IMR-90 (cell line): ENCODE results near the gene C9orf50. TPM values are rescaled to one million over a fixed set of nuclear protein-coding genes. Genes with fewer than 3 reads are reported as not detected.

Experiments
- ATAC-seq: fragments of 200-7000 bp; cut with Tn5 transposase; 2 replicates; pipeline ENCODE4 v1.9.1; 2020; ENCODE audit warnings: low read depth, mild to moderate bottlenecking, moderate library complexity
- BruUV-seq: library from RNA; stranded (reverse); fragments of 400-500 nt; replicated peaks from 2 replicates; lab custom pipeline; 2021; lab: Mats Ljungman, UMichigan
- CTCF ChIA-PET: fragments of 300-600 bp; formaldehyde crosslinking; extraction: SDS; loops from one replicate; lab custom pipeline; 2021; ENCODE audit warnings: antibody characterized with exemption; lab: Yijun Ruan, JAX
- POLR2A ChIA-PET: fragments of 300-600 bp; sonication (Branson Sonifier 250); formaldehyde crosslinking; loops from one replicate; lab custom pipeline; 2022; ENCODE audit warnings: antibody characterized with exemption; ENCODE audit not compliant: unreplicated experiment; lab: Charles Lee
- DNase-seq: peaks from one replicate; pipeline ENCODE4 v3.0.0; 2013
- H2AFZ ChIP-seq: replicated peaks from 2 replicates; pipeline ENCODE3; 2013; ENCODE audit warnings: low read length, mild to moderate bottlenecking; ENCODE audit not compliant: poor library complexity
- H2AK5ac ChIP-seq: 2 replicates; pipeline ENCODE4 v1.6.1; 2013; ENCODE audit warnings: low read depth, low read length, inconsistent platforms
- H2AK9ac ChIP-seq: replicated peaks from 2 replicates; pipeline ENCODE3; 2013; ENCODE audit warnings: mild to moderate bottlenecking, low read depth, low read length, moderate library complexity; ENCODE audit not compliant: poor library complexity
- H2BK120ac ChIP-seq: 2 replicates; pipeline ENCODE4 v1.6.1; 2013; ENCODE audit warnings: low read depth, low read length, inconsistent platforms
- H2BK15ac ChIP-seq: 3 replicates; pipeline ENCODE4 v1.6.1; 2013; ENCODE audit warnings: low read depth, low read length, inconsistent platforms
- H2BK20ac ChIP-seq: 2 replicates; pipeline ENCODE4 v1.6.1; 2013; ENCODE audit warnings: low read depth, mild to moderate bottlenecking, inconsistent platforms, low read length, moderate library complexity
- H2BK5ac ChIP-seq: 2 replicates; pipeline ENCODE4 v1.6.1; 2013; ENCODE audit warnings: mild to moderate bottlenecking, low read depth, low read length, inconsistent platforms; ENCODE audit not compliant: poor library complexity, severe bottlenecking
- H3K14ac ChIP-seq: replicated peaks from 2 replicates; pipeline ENCODE4 v1.6.1; 2013; ENCODE audit warnings: low read depth, low read length, inconsistent platforms
- H3K18ac ChIP-seq: 2 replicates; pipeline ENCODE4 v1.6.1; 2013; ENCODE audit warnings: low read depth, low read length, control low read depth
- H3K23ac ChIP-seq: 2 replicates; pipeline ENCODE4 v1.6.1; 2013; ENCODE audit warnings: low read depth, low read length, inconsistent platforms
- H3K27ac ChIP-seq: 2 replicates; pipeline ENCODE4 v1.5.1; 2013; ENCODE audit warnings: mild to moderate bottlenecking, control low read depth, low read length; ENCODE audit not compliant: insufficient read depth
- H3K27me3 ChIP-seq: 2 replicates; pipeline ENCODE4 v1.6.1; 2013; ENCODE audit warnings: low read length; ENCODE audit not compliant: control insufficient read depth, insufficient read depth
- H3K36me3 ChIP-seq: 2 replicates; pipeline ENCODE4 v1.6.1; 2013; ENCODE audit warnings: low read length, mixed read lengths; ENCODE audit not compliant: control insufficient read depth, insufficient read depth
- H3K4ac ChIP-seq: 2 replicates; pipeline ENCODE4 v1.6.1; 2013; ENCODE audit warnings: low read depth, low read length, inconsistent platforms
- H3K4me1 ChIP-seq: 2 replicates; pipeline ENCODE4 v1.6.1; 2013; ENCODE audit warnings: low read length, mixed read lengths; ENCODE audit not compliant: control insufficient read depth, insufficient read depth
- H3K4me2 ChIP-seq: 2 replicates; pipeline ENCODE4 v1.6.1; 2013; ENCODE audit warnings: low read depth, mild to moderate bottlenecking, control low read depth, low read length, moderate library complexity
- H3K4me3 ChIP-seq: 2 replicates; pipeline ENCODE4 v1.5.1; 2013; ENCODE audit warnings: low read depth, mild to moderate bottlenecking, control low read depth, low read length, moderate library complexity; ENCODE audit not compliant: insufficient read depth
- H3K56ac ChIP-seq: 2 replicates; pipeline ENCODE4 v1.6.1; 2013; ENCODE audit warnings: low read length, inconsistent platforms; ENCODE audit not compliant: insufficient read depth; ENCODE audit errors: extremely low read depth
- H3K79me1 ChIP-seq, 2 experiments: 2 replicates each; pipeline ENCODE4 v1.6.1; 2013; ENCODE audit warnings: low read length in 2 of 2, inconsistent platforms in 1 of 2, low read depth in 1 of 2
- H3K9ac ChIP-seq: 2 replicates; pipeline ENCODE4 v1.6.1; 2013; ENCODE audit warnings: low read depth, low read length, control low read depth
- H3K9me1 ChIP-seq: 2 replicates; pipeline ENCODE4 v1.6.1; 2013; ENCODE audit warnings: low read length, inconsistent platforms; ENCODE audit not compliant: insufficient read depth
- H3K9me3 ChIP-seq: 2 replicates; pipeline ENCODE4 v1.6.1; 2013; ENCODE audit warnings: low read length; ENCODE audit not compliant: control insufficient read depth, insufficient read depth
- H4K20me1 ChIP-seq: 2 replicates; pipeline ENCODE4 v1.6.1; 2013; ENCODE audit warnings: low read length, inconsistent platforms; ENCODE audit not compliant: insufficient read depth
- H4K5ac ChIP-seq: 2 replicates; pipeline ENCODE4 v1.6.1; 2013; ENCODE audit warnings: mild to moderate bottlenecking, low read depth, low read length, control low read depth
- H4K8ac ChIP-seq, 2 experiments: 2 replicates each; pipeline ENCODE4 v1.6.1; 2013; ENCODE audit warnings: low read depth in 2 of 2, low read length in 2 of 2, control low read depth in 1 of 2, inconsistent platforms in 1 of 2
- H4K91ac ChIP-seq: 2 replicates; pipeline ENCODE4 v1.6.1; 2013; ENCODE audit warnings: low read depth, low read length, inconsistent platforms; ENCODE audit not compliant: insufficient read depth
- BHLHE40 ChIP-seq: fragments of 150-350 bp; IDR thresholded peaks from 2 replicates; pipeline ENCODE4 v1.6.1; 2016; ENCODE audit warnings: mild to moderate bottlenecking, low read depth, low read length
- CHD1 ChIP-seq: IDR thresholded peaks from 2 replicates; pipeline ENCODE4 v1.6.1; 2012; ENCODE audit warnings: low read depth, low read length, improper control_type of control experiment
- FOS ChIP-seq: fragments of 150-350 bp; IDR thresholded peaks from 2 replicates; pipeline ENCODE4 v1.6.1; 2016; ENCODE audit warnings: low read depth, low read length
- MAFK ChIP-seq: IDR thresholded peaks from 2 replicates; pipeline ENCODE4 v1.6.1; 2012; ENCODE audit warnings: low read depth, low read length, improper control_type of control experiment
- MAZ ChIP-seq: IDR thresholded peaks from 2 replicates; pipeline ENCODE4 v1.6.1; 2012; ENCODE audit warnings: low read depth, mild to moderate bottlenecking, low read length, improper control_type of control experiment, moderate library complexity, borderline replicate concordance
- MXI1 ChIP-seq: IDR thresholded peaks from 2 replicates; pipeline ENCODE4 v1.6.1; 2012; ENCODE audit warnings: low read depth, mild to moderate bottlenecking, low read length, moderate library complexity, borderline replicate concordance
- NFE2L2 ChIP-seq: fragments of 150-350 bp; IDR thresholded peaks from 2 replicates; pipeline ENCODE4 v1.6.1; 2016; ENCODE audit warnings: low read depth, mild to moderate bottlenecking, low read length
- POLR2A ChIP-seq: IDR thresholded peaks from 2 replicates; pipeline ENCODE4 v1.6.1; 2012; ENCODE audit warnings: mild to moderate bottlenecking, low read depth, low read length
- RAD21 ChIP-seq: IDR thresholded peaks from 2 replicates; pipeline ENCODE4 v1.6.1; 2012; ENCODE audit warnings: low read length, improper control_type of control experiment
- RCOR1 ChIP-seq: IDR thresholded peaks from 2 replicates; pipeline ENCODE4 v1.6.1; 2012; ENCODE audit warnings: mild to moderate bottlenecking, low read length, improper control_type of control experiment; ENCODE audit not compliant: insufficient replicate concordance
- RFX5 ChIP-seq: IDR thresholded peaks from 2 replicates; pipeline ENCODE4 v1.8.0; 2012; ENCODE audit warnings: low read depth, mild to moderate bottlenecking, low read length, moderate library complexity
- WGBS, 2 experiments: methylation state at CpG; one replicate each; pipeline versions ENCODE4 v1.1.5 to v1.1.7; 2013; ENCODE audit warnings: missing lambda C conversion rate in 2 of 2; ENCODE audit not compliant: insufficient read length in 1 of 2; ENCODE audit errors: extremely low coverage in 2 of 2; 5-methylcytosine and 5-hydroxymethylcytosine counted together
- dilution Hi-C: fragments of 300-500 bp; cut with HindIII; formaldehyde crosslinking; loops from one replicate; pipeline ENCODE4 v1.14.3; 2018; ENCODE audit warnings: low sequenced_read_pairs; ENCODE audit not compliant: unreplicated experiment
- in situ Hi-C: fragments of 300-500 bp; cut with MboI; formaldehyde crosslinking; loops from 3 replicates; pipeline ENCODE4 v1.14.3; 2019; ENCODE audit warnings: low sequenced_read_pairs, inconsistent platforms, mixed read lengths
- intact Hi-C: fragments of 100-400 bp; cut with micrococcal nuclease; formaldehyde crosslinking; loops from 2 replicates; pipeline ENCODE4 v1.10.0; 2022
- polyA plus RNA-seq, 3 experiments: library from polyadenylated mRNA; depleted of rRNA; stranded (reverse); fragments of >200 nt; gene quantifications; 2 replicates each; pipeline ENCODE4 v1.2.3, GENCODE V29; 2012; ENCODE audit warnings: low replicate concordance in 1 of 3
- total RNA-seq: library from RNA; depleted of rRNA; stranded (reverse); fragments of >200 nt; gene quantifications from 2 replicates; pipeline ENCODE4 v1.2.3, GENCODE V29; 2012
- TF ChIP-seq, protein P1 (sequence below): fragments of 150-350 bp; IDR thresholded peaks from 2 replicates; pipeline ENCODE4 v1.6.1; 2017; ENCODE audit warnings: mild to moderate bottlenecking, antibody characterized with exemption, low read length, low read depth

C9orf50 gene
- total and polyA plus RNA-seq, 2 of the 4 experiments (the other 2 are of a cell fraction) = 0.09 TPM; not detected in 1

DNA sequence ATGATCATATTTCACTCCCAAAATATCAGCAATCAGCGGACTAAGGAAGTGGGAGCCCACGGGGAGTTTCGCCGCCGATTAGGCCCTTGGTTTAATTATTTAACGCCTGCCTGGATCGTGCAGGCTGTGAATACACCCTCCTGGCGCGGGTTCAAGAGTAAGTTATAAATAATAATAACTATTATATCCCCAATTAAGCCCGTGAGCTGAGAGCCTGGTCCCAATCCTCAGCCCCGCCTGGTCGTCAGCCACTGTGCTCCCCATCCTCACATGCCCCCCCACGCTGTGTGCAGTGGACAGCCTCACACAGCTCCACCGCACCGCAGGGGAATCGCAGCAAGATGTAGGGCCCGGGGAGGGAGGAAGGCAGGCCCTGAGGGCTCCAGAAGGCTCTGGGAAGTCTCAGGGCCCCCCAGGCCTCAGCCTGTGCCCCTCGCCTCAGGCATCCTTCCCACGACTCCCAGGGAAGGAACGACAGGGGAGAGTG is 33.7 kb upstream of the C9orf50 start:
- peaks cover 20% of the 10 kb centered on the region for H3K4me1 ChIP-seq

More for the DNA sequence above, 33.7 kb upstream of the C9orf50 start:
- no peak for TF ChIP-seq RCOR1
- no peak for TF ChIP-seq NFE2L2
- no peak for TF ChIP-seq RAD21
- no peak for TF ChIP-seq POLR2A
- TF ChIP-seq, protein P1, sequence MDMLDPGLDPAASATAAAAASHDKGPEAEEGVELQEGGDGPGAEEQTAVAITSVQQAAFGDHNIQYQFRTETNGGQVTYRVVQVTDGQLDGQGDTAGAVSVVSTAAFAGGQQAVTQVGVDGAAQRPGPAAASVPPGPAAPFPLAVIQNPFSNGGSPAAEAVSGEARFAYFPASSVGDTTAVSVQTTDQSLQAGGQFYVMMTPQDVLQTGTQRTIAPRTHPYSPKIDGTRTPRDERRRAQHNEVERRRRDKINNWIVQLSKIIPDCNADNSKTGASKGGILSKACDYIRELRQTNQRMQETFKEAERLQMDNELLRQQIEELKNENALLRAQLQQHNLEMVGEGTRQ = no peak
- no peak for TF ChIP-seq MXI1
- no peak for TF ChIP-seq BHLHE40
- TF ChIP-seq MAZ = no peak
- TF ChIP-seq FOS = no peak
- TF ChIP-seq CHD1 = no peak
- no peak for TF ChIP-seq RFX5
- TF ChIP-seq MAFK = no peak
- no peak overlapping the region for H2BK15ac ChIP-seq
- H2BK20ac ChIP-seq = no peak overlapping the region
- H4K91ac ChIP-seq = 0 out of 2 replicates have a peak overlapping the region, but pooled peaks have one; percentile 21
- dilution Hi-C loops = no loop called here
- peak overlapping the region; percentile 19; the same call in 1 of the 2 replicates for H3K4ac ChIP-seq
- in situ Hi-C loops = loop anchor here (5.0 kb wide), 1 partner anchor 128 kb away; no protein-coding TSS in a partner anchor
- no CpG with 5 or more reads among the region's 20 CpGs for WGBS, 2 experiments
- no peaks in the 10 kb centered on the region for H3K36me3 ChIP-seq
- H3K23ac ChIP-seq = no peak overlapping the region
- no peak overlapping the region for H2BK5ac ChIP-seq
- no TSS peak for BruUV-seq
- no peaks in the 10 kb centered on the region for H3K9me3 ChIP-seq
- intact Hi-C loops = no loop called here
- POLR2A ChIA-PET = no interaction called here
- no peak overlapping the region for H3K18ac ChIP-seq
- no peak overlapping the region for H2AFZ ChIP-seq
- ATAC-seq (no peak), DNase-seq (no peak)
- no peak overlapping the region for H4K5ac ChIP-seq
- H3K27ac ChIP-seq = no peak overlapping the region
- H3K56ac ChIP-seq = no peak overlapping the region
- H2BK120ac ChIP-seq = no peak overlapping the region
- H3K9me1 ChIP-seq = peaks cover 7% of the 10 kb centered on the region; the same call in 1 of the 2 replicates
- no peak overlapping the region for H3K4me3 ChIP-seq
- no peak overlapping the region for H3K14ac ChIP-seq
- CTCF ChIA-PET = interaction anchor here (0.6 kb wide), 1 partner anchor 12 kb away, joined by 5 read pairs; no protein-coding TSS in a partner anchor
- H2AK9ac ChIP-seq = no peak overlapping the region
- H3K4me2 ChIP-seq = no peak overlapping the region
- H2AK5ac ChIP-seq = peak overlapping the region; percentile 95; the same call in 1 of the 2 replicates
- no peaks in the 10 kb centered on the region for H3K27me3 ChIP-seq
- H3K9ac ChIP-seq = no peak overlapping the region
- H4K20me1 ChIP-seq = no peaks in the 10 kb centered on the region; the same call in 1 of the 2 replicates
- H3K79me1 ChIP-seq = peaks cover 0 to 12% of the 10 kb centered on the region in 2 experiments; a peak in 1 of 4 replicates
- no peak overlapping the region for H4K8ac ChIP-seq
